Osteoblast (primary cell): Measurements from ENCODE around the gene F2R. TPM values are rescaled to one million over a fixed set of nuclear protein-coding genes. Genes with fewer than 3 reads are reported as not detected.

Experiments used
- DNase-seq: peaks from one replicate; pipeline ENCODE4 v3.0.0; 2011; ENCODE audit warnings: low spot score, mixed read lengths; ENCODE audit not compliant: insufficient read length; ENCODE audit errors: missing footprints
- H2AFZ ChIP-seq: 2 replicates; pipeline ENCODE4 v1.6.0; 2011; ENCODE audit warnings: mild to moderate bottlenecking, low read length
- H3K27ac ChIP-seq: 2 replicates; pipeline ENCODE4 v1.5.1; 2011; ENCODE audit warnings: mild to moderate bottlenecking, low read depth, low read length, moderate library complexity
- H3K27me3 ChIP-seq: 2 replicates; pipeline ENCODE4 v1.6.0; 2012; ENCODE audit warnings: mild to moderate bottlenecking, control low read depth, inconsistent platforms, low read length, moderate library complexity; ENCODE audit not compliant: insufficient read depth
- H3K36me3 ChIP-seq: 2 replicates; pipeline ENCODE4 v1.5.1; 2011; ENCODE audit warnings: mild to moderate bottlenecking, low read length, control low read depth, moderate library complexity; ENCODE audit not compliant: insufficient read depth
- H3K4me1 ChIP-seq: 2 replicates; pipeline ENCODE4 v1.5.1; 2011; ENCODE audit warnings: mild to moderate bottlenecking, low read length, control low read depth, moderate library complexity; ENCODE audit not compliant: insufficient read depth
- H3K4me2 ChIP-seq: 2 replicates; pipeline ENCODE4 v1.6.0; 2011; ENCODE audit warnings: mild to moderate bottlenecking, low read length; ENCODE audit not compliant: insufficient read depth
- H3K4me3 ChIP-seq: fragments of 200-600 bp; sonication (generic); 3 replicates; pipeline ENCODE4 v1.5.1; 2012; ENCODE audit warnings: mild to moderate bottlenecking, low read length, inconsistent platforms; ENCODE audit not compliant: insufficient read depth
- H3K79me2 ChIP-seq: 2 replicates; pipeline ENCODE4 v1.6.0; 2012; ENCODE audit warnings: mild to moderate bottlenecking, low read length, control low read depth, inconsistent platforms; ENCODE audit not compliant: insufficient read depth
- H3K9me3 ChIP-seq: 2 replicates; pipeline ENCODE4 v1.5.1; 2011; ENCODE audit warnings: low read depth, low read length, control low read depth
- H4K20me1 ChIP-seq: 2 replicates; pipeline ENCODE4 v1.6.0; 2012; ENCODE audit warnings: mild to moderate bottlenecking, low read length, control low read depth; ENCODE audit not compliant: insufficient read depth
- CTCF ChIP-seq: IDR thresholded peaks from 2 replicates; pipeline ENCODE4 v1.5.1; 2011; ENCODE audit warnings: mild to moderate bottlenecking, low read depth, low read length, moderate library complexity; ENCODE audit errors: extremely low read depth
- total RNA-seq: library from RNA; depleted of rRNA; stranded (reverse); fragments of >200 nt; gene quantifications from 2 replicates; pipeline ENCODE4 v1.2.3, GENCODE V29; 2012

The F2R gene
- total RNA-seq, 1 donor, result 38.7 TPM

DNA sequence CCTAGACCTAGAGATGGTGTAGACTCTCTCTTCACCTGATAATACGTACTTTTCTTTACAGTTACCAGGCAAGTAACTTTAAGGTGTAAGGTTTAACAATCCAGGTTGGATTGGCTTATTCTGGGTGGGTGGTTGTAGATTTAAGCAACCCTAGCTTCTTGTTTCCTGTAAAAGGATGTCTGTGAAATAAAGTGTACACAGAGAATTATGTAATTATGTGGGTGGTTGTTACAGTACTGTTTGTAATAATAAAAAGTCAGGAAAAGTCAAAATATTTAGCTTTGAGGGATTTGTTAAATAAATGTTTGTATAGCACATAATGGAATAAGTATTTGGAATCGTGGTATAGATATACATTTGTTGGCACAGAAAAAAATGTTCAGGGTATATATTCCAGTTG lies 43.7 kb upstream of the F2R start:
- no peaks in the 10 kb centered on the region for H3K27me3 ChIP-seq
- no peak for TF ChIP-seq CTCF
- no peak overlapping the region for H3K4me2 ChIP-seq
- no peaks in the 10 kb centered on the region for H4K20me1 ChIP-seq
- H3K36me3 ChIP-seq, result no peaks in the 10 kb centered on the region
- no peaks in the 10 kb centered on the region for H3K4me1 ChIP-seq
- no peak for DNase-seq
- H3K79me2 ChIP-seq, result no peaks in the 10 kb centered on the region
- no peak overlapping the region for H3K4me3 ChIP-seq
- no peak overlapping the region for H2AFZ ChIP-seq
- H3K9me3 ChIP-seq, result no peaks in the 10 kb centered on the region
- no peak overlapping the region for H3K27ac ChIP-seq

DNA sequence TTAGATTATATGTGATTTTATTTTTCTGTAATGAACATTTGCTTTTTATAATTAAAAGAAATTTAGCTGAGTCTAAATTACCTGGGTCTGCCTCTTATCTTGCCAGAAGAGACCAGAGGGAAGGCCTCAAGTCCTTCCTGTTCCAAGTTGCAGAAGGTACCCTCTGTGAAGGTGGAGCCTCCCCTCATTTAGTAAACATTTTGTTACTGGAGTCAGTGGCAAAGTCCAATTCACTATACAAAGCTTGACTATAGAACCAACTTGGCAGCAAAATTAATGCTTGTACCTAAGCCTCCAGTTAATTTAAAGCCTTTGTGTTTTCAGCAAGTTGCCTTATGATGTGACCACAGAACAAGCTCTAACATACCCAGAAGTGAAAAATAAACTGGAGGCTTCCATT lies 42.8 kb upstream of the F2R start:
- no peak for DNase-seq
- Histone ChIP-seq H3K36me3 (no peaks in the 10 kb centered on the region), H3K4me1 (no peaks in the 10 kb centered on the region), H4K20me1 (no peaks in the 10 kb centered on the region), H3K27me3 (no peaks in the 10 kb centered on the region), H3K27ac (no peak overlapping the region), H3K9me3 (no peaks in the 10 kb centered on the region), H2AFZ (no peak overlapping the region), H3K4me2 (no peak overlapping the region), H3K4me3 (no peak overlapping the region), H3K79me2 (no peaks in the 10 kb centered on the region)
- no peak for TF ChIP-seq CTCF

- no peaks in the 10 kb centered on the region for H3K79me2 ChIP-seq
- H2AFZ ChIP-seq, result no peak overlapping the region
- no peaks in the 10 kb centered on the region for H3K9me3 ChIP-seq
- no peaks in the 10 kb centered on the region for H3K27me3 ChIP-seq
- H4K20me1 ChIP-seq, result no peaks in the 10 kb centered on the region
- no peak overlapping the region for H3K4me2 ChIP-seq
- no peak for TF ChIP-seq CTCF
- H3K27ac ChIP-seq, result no peak overlapping the region
- H3K36me3 ChIP-seq, result no peaks in the 10 kb centered on the region
- DNase-seq, result no peak
- H3K4me1 ChIP-seq, result no peaks in the 10 kb centered on the region
- no peak overlapping the region for H3K4me3 ChIP-seq
Observed at GRCh38 chr5:76674330-76675066, 41.4 kb upstream of the F2R start.

DNA sequence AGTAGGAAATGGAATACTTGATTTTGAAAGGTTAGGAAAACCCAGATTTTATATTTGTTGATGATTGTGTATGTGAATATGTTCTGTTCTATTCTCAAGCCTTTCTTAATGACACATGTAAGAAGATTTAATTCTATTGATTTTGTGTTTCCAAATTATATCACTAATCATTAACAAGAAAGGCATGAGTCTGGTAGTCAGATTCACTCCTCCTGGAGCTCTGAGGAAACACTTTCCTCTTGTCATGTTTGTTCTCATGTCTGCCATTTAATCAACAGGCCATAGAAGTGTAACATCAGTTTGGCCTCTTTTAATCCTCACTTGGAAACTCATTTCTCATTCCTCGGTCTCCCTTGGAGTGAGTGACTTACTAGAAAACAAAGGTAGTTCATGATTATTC lies 40.6 kb upstream of the F2R start:
- Histone ChIP-seq H3K4me1 (no peaks in the 10 kb centered on the region), H4K20me1 (no peaks in the 10 kb centered on the region), H3K27me3 (no peaks in the 10 kb centered on the region), H2AFZ (no peak overlapping the region), H3K4me2 (no peak overlapping the region), H3K9me3 (no peaks in the 10 kb centered on the region), H3K27ac (no peak overlapping the region), H3K79me2 (no peaks in the 10 kb centered on the region), H3K4me3 (no peak overlapping the region), H3K36me3 (no peaks in the 10 kb centered on the region)
- no peak for TF ChIP-seq CTCF
- no peak for DNase-seq
